GM19397 (cell line): ENCODE results near the gene DDI1.

Source experiments
- ATAC-seq: cut with Tn5 transposase; IDR thresholded peaks from one replicate; pipeline ENCODE4 v1.9.1; 2021; ENCODE audit warnings: mild to moderate bottlenecking, moderate library complexity; ENCODE audit not compliant: unreplicated experiment

Gene DDI1

GRCh38 chr11:104075706-104076105 is 39.3 kb downstream of the DDI1 start:
- no peak for ATAC-seq

- no peak for ATAC-seq
Observed at GRCh38 chr11:104076455-104076854, 40.0 kb downstream of the DDI1 start.

- no peak for ATAC-seq
Observed at GRCh38 chr11:104078245-104078644, 41.8 kb downstream of the DDI1 start.

- no peak for ATAC-seq
Observed at GRCh38 chr11:104078995-104079394, 42.6 kb downstream of the DDI1 start.

GRCh38 chr11:104086621-104087020 is 50.2 kb downstream of the DDI1 start:
- ATAC-seq = no peak
